ENCODE measurements around the gene PROSER1.
"Not testable (repeated sequence)": the region's sequence is repeated elsewhere in the genome, so short reads cannot be mapped to it uniquely, and the experiment has no call there.

PROSER1 gene

GRCh38 chr13:39037880-39038568 is at the start of gene PROSER1, which contains the start of gene NHLRC3:
PROSER1 (minus strand) TSS chr13:39038089; CDS start chr13:39037242, 847 bp downstream.
NHLRC3 (plus strand) TSS chr13:39038456; CDS start chr13:39038640, 184 bp downstream.
- Histone ChIP-seq H3K9me3 (ENCODE audit: insufficient read depth, low read length) (no peaks in the 10 kb centered on the region), H3K27me3 (ENCODE audit: insufficient read depth, insufficient read length) (no peaks in the 10 kb centered on the region), H3K4me3 (ENCODE audit: insufficient read length, low read depth) (peak within 1 kb of the TSS; percentile 74), H3K36me3 (ENCODE audit: insufficient read depth, insufficient read length, low read length) (peaks cover 3% of the 10 kb centered on the region), H3K9ac (ENCODE audit: insufficient read length, low read depth) (peak within 1 kb of the TSS; percentile 87), H3K4me1 (ENCODE audit: insufficient read depth, insufficient read length) (no peaks in the 10 kb centered on the region)
- TF ChIP-seq YY1 (IDR thresholded peaks at IDR 0.05; ENCODE audit: insufficient read depth, insufficient read length) (no peak), SUZ12 (IDR thresholded peaks at IDR 0.05; ENCODE audit: extremely low read depth, insufficient read depth, insufficient read length) (no peak), ZNF274 (IDR thresholded peaks at IDR 0.05; ENCODE audit: low read depth, low read length) (no peak)
- peak; percentile 65 for DNase-seq (ENCODE audit: low read depth, low spot score)

- not testable (repeated sequence) for H3K4me3 ChIP-seq (ENCODE audit: insufficient read length, low read depth); H3K9me3 ChIP-seq (ENCODE audit: insufficient read depth, low read length); H3K27me3 ChIP-seq (ENCODE audit: insufficient read depth, insufficient read length); H3K9ac ChIP-seq (ENCODE audit: insufficient read length, low read depth); H3K4me1 ChIP-seq (ENCODE audit: insufficient read depth, insufficient read length); H3K36me3 ChIP-seq (ENCODE audit: insufficient read depth, insufficient read length, low read length); DNase-seq (ENCODE audit: low read depth, low spot score)
These were observed 48.5 kb upstream of the PROSER1 start for GRCh38 chr13:39086251-39086945.

DNA sequence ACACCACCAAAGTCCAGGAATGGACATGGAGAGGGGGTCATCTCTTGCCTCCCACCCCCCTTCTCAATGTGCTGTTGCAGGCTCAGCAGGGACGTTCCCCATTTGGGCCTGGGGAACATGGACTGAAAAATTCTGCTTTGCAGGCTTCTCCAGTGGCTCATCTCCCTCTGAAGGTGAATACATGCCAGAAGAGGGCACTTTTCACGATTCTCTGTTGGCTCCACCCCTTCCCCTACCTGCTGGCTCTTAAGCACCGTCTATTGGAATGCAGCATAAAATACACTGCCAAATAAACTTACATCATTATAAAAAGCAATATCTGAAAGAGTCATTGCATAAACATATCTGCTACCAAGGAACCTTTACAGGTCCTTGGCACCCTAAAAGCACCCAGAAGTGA is 36.1 kb upstream of the PROSER1 start:
- H3K36me3 ChIP-seq (ENCODE audit: insufficient read depth, insufficient read length, low read length) = no peaks in the 10 kb centered on the region
- DNase-seq (ENCODE audit: low read depth, low spot score) = no peak
- no peak overlapping the region for H3K4me3 ChIP-seq (ENCODE audit: insufficient read length, low read depth)
- H3K4me1 ChIP-seq (ENCODE audit: insufficient read depth, insufficient read length) = no peaks in the 10 kb centered on the region
- TF ChIP-seq YY1 (IDR thresholded peaks at IDR 0.05; ENCODE audit: insufficient read depth, insufficient read length) = no peak
- TF ChIP-seq SUZ12 (IDR thresholded peaks at IDR 0.05; ENCODE audit: extremely low read depth, insufficient read depth, insufficient read length) = no peak
- TF ChIP-seq ZNF274 (IDR thresholded peaks at IDR 0.05; ENCODE audit: low read depth, low read length) = no peak
- no peak overlapping the region for H3K9ac ChIP-seq (ENCODE audit: insufficient read length, low read depth)
- no peaks in the 10 kb centered on the region for H3K27me3 ChIP-seq (ENCODE audit: insufficient read depth, insufficient read length)
- no peaks in the 10 kb centered on the region for H3K9me3 ChIP-seq (ENCODE audit: insufficient read depth, low read length)

- H3K27me3 ChIP-seq (ENCODE audit: insufficient read depth, insufficient read length) = no peaks in the 10 kb centered on the region
- H3K9ac ChIP-seq (ENCODE audit: insufficient read length, low read depth) = no peak overlapping the region
- DNase-seq (ENCODE audit: low read depth, low spot score) = no peak
- no peak overlapping the region for H3K4me3 ChIP-seq (ENCODE audit: insufficient read length, low read depth)
- no peaks in the 10 kb centered on the region for H3K4me1 ChIP-seq (ENCODE audit: insufficient read depth, insufficient read length)
- no peak for TF ChIP-seq YY1 (IDR thresholded peaks at IDR 0.05; ENCODE audit: insufficient read depth, insufficient read length)
- TF ChIP-seq SUZ12 (IDR thresholded peaks at IDR 0.05; ENCODE audit: extremely low read depth, insufficient read depth, insufficient read length) = no peak
- TF ChIP-seq ZNF274 (IDR thresholded peaks at IDR 0.05; ENCODE audit: low read depth, low read length) = no peak
- H3K9me3 ChIP-seq (ENCODE audit: insufficient read depth, low read length) = no peaks in the 10 kb centered on the region
- no peaks in the 10 kb centered on the region for H3K36me3 ChIP-seq (ENCODE audit: insufficient read depth, insufficient read length, low read length)
These were observed 35.0 kb upstream of the PROSER1 start for GRCh38 chr13:39072842-39073241.

- Histone ChIP-seq H3K27me3 (ENCODE audit: insufficient read depth, insufficient read length) (no peaks in the 10 kb centered on the region), H3K4me1 (ENCODE audit: insufficient read depth, insufficient read length) (no peaks in the 10 kb centered on the region), H3K4me3 (ENCODE audit: insufficient read length, low read depth) (no peak overlapping the region), H3K9me3 (ENCODE audit: insufficient read depth, low read length) (no peaks in the 10 kb centered on the region), H3K36me3 (ENCODE audit: insufficient read depth, insufficient read length, low read length) (no peaks in the 10 kb centered on the region), H3K9ac (ENCODE audit: insufficient read length, low read depth) (no peak overlapping the region)
- TF ChIP-seq YY1 (IDR thresholded peaks at IDR 0.05; ENCODE audit: insufficient read depth, insufficient read length) (no peak), SUZ12 (IDR thresholded peaks at IDR 0.05; ENCODE audit: extremely low read depth, insufficient read depth, insufficient read length) (no peak), ZNF274 (IDR thresholded peaks at IDR 0.05; ENCODE audit: low read depth, low read length) (no peak)
- no peak for DNase-seq (ENCODE audit: low read depth, low spot score)
These were observed 24.1 kb upstream of the PROSER1 start for GRCh38 chr13:39062004-39062403.

DNA sequence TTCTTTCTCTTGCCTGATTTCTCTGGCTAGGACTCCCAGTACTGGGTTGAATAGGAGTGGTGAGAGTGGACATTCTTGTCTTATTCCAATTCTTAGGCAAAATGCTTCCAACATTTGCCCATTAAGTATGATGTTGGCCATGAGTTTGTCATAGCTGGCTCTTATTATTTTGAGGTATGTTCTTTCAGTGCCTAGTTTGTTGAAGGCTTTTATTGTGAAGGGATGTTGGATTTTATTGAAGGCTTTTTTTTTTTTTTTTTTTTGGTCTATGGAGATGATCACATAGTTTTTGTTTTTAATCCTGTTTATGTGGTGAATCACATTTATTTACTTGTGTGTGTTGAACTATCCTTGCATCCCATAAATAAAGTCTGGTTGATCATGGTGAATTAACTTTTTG is 20.2 kb upstream of the PROSER1 start:
- no peaks in the 10 kb centered on the region for H3K27me3 ChIP-seq (ENCODE audit: insufficient read depth, insufficient read length)
- H3K36me3 ChIP-seq (ENCODE audit: insufficient read depth, insufficient read length, low read length) = no peaks in the 10 kb centered on the region
- no peak for TF ChIP-seq SUZ12 (IDR thresholded peaks at IDR 0.05; ENCODE audit: extremely low read depth, insufficient read depth, insufficient read length)
- no peak for TF ChIP-seq ZNF274 (IDR thresholded peaks at IDR 0.05; ENCODE audit: low read depth, low read length)
- TF ChIP-seq YY1 (IDR thresholded peaks at IDR 0.05; ENCODE audit: insufficient read depth, insufficient read length) = no peak
- H3K9me3 ChIP-seq (ENCODE audit: insufficient read depth, low read length) = peaks cover 4% of the 10 kb centered on the region; the same call in 1 of the 2 replicates
- no peak overlapping the region for H3K9ac ChIP-seq (ENCODE audit: insufficient read length, low read depth)
- H3K4me1 ChIP-seq (ENCODE audit: insufficient read depth, insufficient read length) = no peaks in the 10 kb centered on the region
- DNase-seq (ENCODE audit: low read depth, low spot score) = no peak
- H3K4me3 ChIP-seq (ENCODE audit: insufficient read length, low read depth) = no peak overlapping the region

DNA sequence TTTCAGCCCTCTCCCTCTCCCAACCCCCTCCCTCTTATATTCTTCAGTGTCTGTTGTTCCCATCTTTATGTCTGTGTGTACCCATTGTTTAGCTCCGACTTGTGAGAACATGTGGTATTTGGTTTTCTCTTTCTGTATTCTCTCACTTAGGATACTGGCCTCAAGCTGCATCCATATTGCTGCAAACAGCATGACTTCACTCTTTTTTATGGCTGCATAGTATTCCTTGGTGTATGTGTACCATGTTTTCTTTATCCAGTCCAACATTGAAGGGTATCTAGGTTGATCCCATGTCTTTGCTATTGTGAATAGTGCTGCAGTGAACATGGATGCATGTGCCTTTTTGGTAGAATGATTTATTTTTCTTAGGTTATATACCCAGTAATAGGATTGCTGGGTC is 18.1 kb upstream of the PROSER1 start:
- no peaks in the 10 kb centered on the region for H3K4me1 ChIP-seq (ENCODE audit: insufficient read depth, insufficient read length)
- no peaks in the 10 kb centered on the region for H3K36me3 ChIP-seq (ENCODE audit: insufficient read depth, insufficient read length, low read length)
- H3K9me3 ChIP-seq (ENCODE audit: insufficient read depth, low read length) = peaks cover 4% of the 10 kb centered on the region; the same call in 1 of the 2 replicates
- DNase-seq (ENCODE audit: low read depth, low spot score) = no peak
- H3K9ac ChIP-seq (ENCODE audit: insufficient read length, low read depth) = no peak overlapping the region
- H3K27me3 ChIP-seq (ENCODE audit: insufficient read depth, insufficient read length) = no peaks in the 10 kb centered on the region
- TF ChIP-seq ZNF274 (IDR thresholded peaks at IDR 0.05; ENCODE audit: low read depth, low read length) = no peak
- no peak for TF ChIP-seq SUZ12 (IDR thresholded peaks at IDR 0.05; ENCODE audit: extremely low read depth, insufficient read depth, insufficient read length)
- no peak for TF ChIP-seq YY1 (IDR thresholded peaks at IDR 0.05; ENCODE audit: insufficient read depth, insufficient read length)
- no peak overlapping the region for H3K4me3 ChIP-seq (ENCODE audit: insufficient read length, low read depth)
